HUES6 (cell line): ENCODE data around the gene TTLL11.
"Not testable (repeated sequence)": the region's sequence is repeated elsewhere in the genome, so short reads cannot be mapped to it uniquely, and the experiment has no call there.

Experiments
- H3K27ac ChIP-seq: 2 replicates; pipeline ENCODE4 v1.7.0; 2013; ENCODE audit warnings: low read depth, mild to moderate bottlenecking, low read length, inconsistent platforms
- H3K27me3 ChIP-seq: 2 replicates; pipeline ENCODE4 v1.6.1; 2013; ENCODE audit warnings: low read length; ENCODE audit not compliant: control insufficient read depth, insufficient read depth
- H3K36me3 ChIP-seq: 2 replicates; pipeline ENCODE4 v1.6.1; 2013; ENCODE audit warnings: low read length; ENCODE audit not compliant: control insufficient read depth, insufficient read depth
- H3K4me1 ChIP-seq: 2 replicates; pipeline ENCODE4 v1.6.1; 2013; ENCODE audit warnings: low read length; ENCODE audit not compliant: control insufficient read depth, insufficient read depth
- H3K4me3 ChIP-seq: 2 replicates; pipeline ENCODE4 v1.5.1; 2013; ENCODE audit warnings: low read depth, low read length
- H3K9ac ChIP-seq: one replicate; pipeline ENCODE4 v1.6.1; 2013; ENCODE audit warnings: mild to moderate bottlenecking, low read length
- H3K9me3 ChIP-seq: 2 replicates; pipeline ENCODE4 v1.6.1; 2013; ENCODE audit warnings: low read depth, low read length; ENCODE audit not compliant: control insufficient read depth, insufficient read depth

The TTLL11 gene

DNA sequence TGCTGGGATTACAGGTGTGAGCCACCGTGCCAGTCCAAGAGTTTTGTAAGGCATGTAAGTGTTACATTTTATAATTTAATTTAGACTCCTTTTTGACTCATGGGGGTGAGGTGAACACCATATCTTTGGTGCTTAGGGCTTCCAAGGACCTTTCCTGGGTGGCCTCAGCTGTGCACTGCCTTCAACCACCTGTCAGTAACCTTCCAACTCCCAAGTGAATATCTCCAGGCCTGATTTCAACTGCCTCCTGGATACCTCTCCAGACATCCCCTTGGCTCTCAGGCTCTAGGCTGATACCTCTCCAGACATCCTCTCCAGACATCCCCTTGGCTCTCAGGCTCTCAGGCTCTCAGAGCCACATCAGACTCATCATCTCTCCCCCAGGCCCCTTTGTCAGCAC lies 30.9 kb upstream of the TTLL11 start:
- Histone ChIP-seq H3K9me3 (no peaks in the 10 kb centered on the region), H3K9ac (no peak overlapping the region), H3K4me3 (no peak overlapping the region), H3K27me3 (peaks cover 35% of the 10 kb centered on the region), H3K36me3 (no peaks in the 10 kb centered on the region), H3K4me1 (peaks cover 22% of the 10 kb centered on the region), H3K27ac (no peak overlapping the region)

DNA sequence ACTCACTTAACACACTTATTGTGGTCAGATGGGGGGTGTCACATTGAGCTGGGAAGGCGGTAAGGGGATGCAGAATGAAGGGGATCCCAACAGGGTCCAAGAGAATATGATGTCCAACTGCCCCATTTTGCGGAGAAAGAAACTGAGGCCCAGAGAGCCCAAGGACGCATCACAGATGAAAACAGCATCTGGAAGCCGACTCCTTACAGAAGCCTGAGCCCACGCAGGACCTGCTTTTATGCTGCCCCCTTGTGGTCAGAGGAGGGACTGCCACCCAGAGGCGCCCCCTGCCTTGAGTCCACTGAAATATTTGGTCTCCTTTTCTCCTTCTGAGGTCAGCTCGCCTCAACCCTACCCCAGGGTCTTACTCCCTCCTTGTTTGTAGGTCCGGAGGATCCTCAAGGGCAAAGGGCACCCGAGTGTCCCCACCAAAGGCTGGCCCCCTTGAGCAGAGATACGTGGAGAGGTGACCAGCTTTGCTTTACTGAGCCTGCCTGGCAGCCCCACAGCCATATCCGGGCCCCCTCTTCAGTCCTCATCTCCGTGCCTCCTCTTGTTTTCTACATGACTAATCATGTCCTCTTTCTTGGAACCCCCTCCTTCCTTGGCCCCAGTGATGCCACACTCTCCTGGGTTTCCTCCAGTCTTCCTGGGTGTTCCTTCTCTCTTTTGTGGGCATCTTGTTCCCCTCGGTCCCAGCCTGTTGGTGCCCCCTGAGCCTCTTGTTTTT lies 30.0 kb upstream of the TTLL11 start:
- no peak overlapping the region for H3K9ac ChIP-seq
- peaks cover 22% of the 10 kb centered on the region for H3K4me1 ChIP-seq
- H3K27ac ChIP-seq: no peak overlapping the region
- H3K36me3 ChIP-seq: no peaks in the 10 kb centered on the region
- H3K27me3 ChIP-seq: peaks cover 35% of the 10 kb centered on the region
- no peaks in the 10 kb centered on the region for H3K9me3 ChIP-seq
- H3K4me3 ChIP-seq: no peak overlapping the region

GRCh38 chr9:122122468-122122867 lies 29.4 kb upstream of the TTLL11 start:
- Histone ChIP-seq H3K36me3 (no peaks in the 10 kb centered on the region), H3K4me3 (no peak overlapping the region), H3K9ac (no peak overlapping the region), H3K4me1 (peaks cover 20% of the 10 kb centered on the region), H3K27ac (no peak overlapping the region), H3K27me3 (peaks cover 31% of the 10 kb centered on the region), H3K9me3 (no peaks in the 10 kb centered on the region)

DNA sequence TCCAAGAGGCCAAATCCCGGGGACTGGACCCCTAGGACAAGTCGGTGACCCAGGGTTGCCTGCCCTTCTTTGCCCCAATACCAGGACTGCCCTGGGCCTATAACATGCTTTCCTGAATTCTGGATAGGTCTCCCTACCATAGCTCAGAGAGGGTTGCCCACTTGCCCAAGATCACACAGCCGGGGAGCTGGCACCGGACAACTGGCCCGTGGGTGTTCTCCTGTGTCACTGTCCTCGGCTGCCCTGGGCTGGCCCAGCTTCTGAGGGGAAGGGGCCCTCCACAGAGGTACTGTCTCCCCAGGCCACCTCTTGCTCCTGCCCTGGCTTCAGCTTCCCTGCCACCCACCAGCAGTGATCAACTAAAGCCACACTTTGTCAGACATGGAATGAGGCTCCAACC lies 28.8 kb upstream of the TTLL11 start:
- H3K36me3 ChIP-seq: no peaks in the 10 kb centered on the region
- H3K27ac ChIP-seq: no peak overlapping the region
- H3K27me3 ChIP-seq: peaks cover 26% of the 10 kb centered on the region
- H3K4me3 ChIP-seq: no peak overlapping the region
- H3K9ac ChIP-seq: no peak overlapping the region
- H3K4me1 ChIP-seq: peaks cover 18% of the 10 kb centered on the region
- no peaks in the 10 kb centered on the region for H3K9me3 ChIP-seq

DNA sequence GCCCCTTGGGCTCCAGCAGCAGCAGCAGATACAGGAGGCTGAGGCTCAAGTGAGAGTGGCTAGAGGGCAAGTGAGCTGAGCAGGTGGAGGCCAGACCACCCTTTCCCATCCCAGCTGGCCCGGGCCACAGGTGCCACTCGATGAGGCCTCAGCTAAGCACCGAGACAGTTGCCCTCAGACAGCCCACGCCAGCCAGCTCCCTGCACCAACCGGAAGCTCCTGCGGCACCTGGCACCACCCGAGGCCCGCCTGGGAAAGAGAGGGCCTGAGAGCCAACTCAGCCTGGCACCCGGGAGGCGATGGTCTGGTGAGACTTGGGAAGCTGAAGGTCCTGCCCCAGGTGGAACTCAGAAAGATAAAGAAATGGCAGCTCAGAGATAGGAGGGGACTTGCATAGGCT lies 28.3 kb upstream of the TTLL11 start:
- Histone ChIP-seq H3K36me3 (no peaks in the 10 kb centered on the region), H3K9ac (no peak overlapping the region), H3K4me1 (peaks cover 19% of the 10 kb centered on the region), H3K9me3 (no peaks in the 10 kb centered on the region), H3K27me3 (peaks cover 20% of the 10 kb centered on the region), H3K27ac (no peak overlapping the region), H3K4me3 (no peak overlapping the region)

- Histone ChIP-seq H3K36me3 (no peaks in the 10 kb centered on the region), H3K9me3 (no peaks in the 10 kb centered on the region), H3K9ac (no peak overlapping the region), H3K4me3 (no peak overlapping the region), H3K27me3 (peaks cover 11% of the 10 kb centered on the region), H3K4me1 (peaks cover 19% of the 10 kb centered on the region), H3K27ac (no peak overlapping the region)
These were observed 27.4 kb upstream of the TTLL11 start for GRCh38 chr9:122120316-122121071.

DNA sequence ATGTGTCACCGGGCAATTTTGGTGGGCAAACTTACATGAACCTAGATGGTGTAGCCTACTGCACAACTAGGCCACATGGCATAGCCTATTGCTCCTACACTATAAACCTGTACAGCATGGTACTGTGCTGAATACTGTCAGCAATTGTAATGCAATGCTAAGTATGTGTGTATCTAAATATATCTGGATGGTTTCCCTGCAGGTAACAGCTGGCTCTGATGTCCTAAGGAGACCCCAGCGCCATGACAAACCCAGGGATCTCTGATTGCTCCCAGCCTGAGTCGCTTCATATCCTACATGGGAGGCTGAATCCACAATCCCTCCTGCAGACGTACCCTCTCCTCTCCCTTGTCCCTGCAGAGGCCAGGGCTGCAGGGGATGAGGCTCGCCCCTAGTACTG lies 26.6 kb upstream of the TTLL11 start:
- no peak overlapping the region for H3K4me3 ChIP-seq
- peaks cover 6% of the 10 kb centered on the region; the same call in 1 of the 2 replicates for H3K27me3 ChIP-seq
- no peak overlapping the region for H3K27ac ChIP-seq
- no peaks in the 10 kb centered on the region for H3K36me3 ChIP-seq
- H3K9ac ChIP-seq: no peak overlapping the region
- H3K9me3 ChIP-seq: no peaks in the 10 kb centered on the region
- H3K4me1 ChIP-seq: peaks cover 17% of the 10 kb centered on the region

DNA sequence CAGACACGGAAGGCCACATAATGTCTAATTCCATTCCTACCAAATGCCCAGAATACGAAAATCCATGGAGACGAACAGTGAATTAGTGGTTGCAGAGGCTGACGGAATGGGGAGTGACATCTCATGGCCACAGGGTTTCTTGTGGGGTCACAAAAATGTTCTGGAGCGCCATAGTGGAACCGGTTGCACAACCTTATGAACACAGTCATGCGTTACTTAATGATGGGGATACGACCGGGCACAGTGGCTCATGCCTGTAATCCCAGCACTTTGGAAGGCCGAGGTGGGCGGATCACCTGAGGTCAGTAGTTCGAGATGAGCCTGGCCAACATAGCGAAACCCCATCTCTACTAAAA lies 26.0 kb upstream of the TTLL11 start:
- Histone ChIP-seq H3K36me3 (no peaks in the 10 kb centered on the region), H3K9ac (no peak overlapping the region), H3K27ac (no peak overlapping the region), H3K9me3 (no peaks in the 10 kb centered on the region), H3K27me3 (0 out of 2 replicates have a peak, but pooled peaks cover under 1% of the 10 kb centered on the region), H3K4me3 (no peak overlapping the region), H3K4me1 (peaks cover 17% of the 10 kb centered on the region)

DNA sequence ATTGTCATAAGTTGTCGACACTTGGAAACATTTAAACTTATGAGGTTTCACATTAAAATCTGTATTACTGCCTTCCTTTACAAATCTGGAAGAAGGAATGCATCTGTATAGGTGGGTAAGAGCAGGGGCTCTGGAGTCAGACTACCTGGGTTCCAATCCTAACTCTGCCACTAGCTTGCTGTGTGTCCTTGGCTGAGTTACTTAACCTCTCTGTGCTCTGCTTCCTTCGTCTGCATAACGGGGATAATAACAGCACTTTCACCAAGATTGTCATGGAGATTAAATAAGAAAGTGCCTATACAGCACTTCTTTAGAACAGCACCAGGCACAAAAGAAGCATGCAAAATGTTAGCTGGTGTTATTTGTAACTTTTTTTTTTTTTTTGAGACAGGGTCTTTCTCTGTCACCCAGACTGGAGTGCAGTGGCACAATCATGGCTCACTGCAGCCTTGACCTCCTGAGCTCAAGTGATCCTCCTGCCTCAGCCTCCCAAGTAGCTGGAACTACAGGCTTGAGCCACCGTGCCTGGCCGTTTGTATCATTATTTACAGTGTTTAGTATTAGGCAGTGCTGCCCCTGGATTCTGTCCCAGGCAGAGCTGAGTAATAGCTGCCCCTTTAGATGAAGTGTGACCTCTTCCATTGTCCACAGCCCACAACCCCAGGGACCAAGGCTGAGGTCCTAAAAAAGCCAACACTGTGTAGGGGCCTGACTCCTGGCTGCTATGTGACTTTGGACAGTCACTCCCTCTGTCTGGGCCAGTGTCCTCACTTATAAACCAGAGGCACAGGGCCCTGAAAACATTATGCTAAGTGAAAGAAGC lies 25.4 kb upstream of the TTLL11 start:
- Histone ChIP-seq H3K36me3 (no peaks in the 10 kb centered on the region), H3K9me3 (no peaks in the 10 kb centered on the region), H3K9ac (no peak overlapping the region), H3K4me1 (peaks cover 17% of the 10 kb centered on the region), H3K27ac (no peak overlapping the region), H3K4me3 (no peak overlapping the region), H3K27me3 (no peaks in the 10 kb centered on the region)

DNA sequence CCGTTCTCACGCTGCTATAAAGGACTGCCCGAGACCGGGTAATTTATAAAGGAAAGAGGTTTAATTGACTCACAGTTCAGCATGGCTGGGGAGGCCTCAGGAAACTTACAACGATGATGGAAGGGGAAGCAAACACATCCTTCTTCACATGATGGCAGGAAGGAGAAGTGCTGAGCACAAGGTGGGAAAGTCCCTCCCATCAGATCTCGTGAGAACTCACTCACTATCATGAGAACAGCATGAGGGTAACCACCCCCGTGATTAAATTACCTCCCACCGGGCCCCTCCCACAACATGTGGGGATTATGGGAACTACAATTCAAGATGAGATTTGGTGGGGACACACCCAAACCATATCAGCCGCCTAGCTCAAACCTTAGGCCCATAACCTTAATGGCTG lies 24.1 kb upstream of the TTLL11 start:
- H3K9ac ChIP-seq, H3K27me3 ChIP-seq: not testable (repeated sequence)

More for the DNA sequence above, 24.1 kb upstream of the TTLL11 start:
- H3K9me3 ChIP-seq, H3K4me3 ChIP-seq, H3K36me3 ChIP-seq, H3K27ac ChIP-seq: not testable (repeated sequence)
- H3K4me1 ChIP-seq: peaks cover 23% of the 10 kb centered on the region
